Ishikawa (cell line): ENCODE data around the gene LIX1.
A peak's percentile ranks its signal among the peaks of the same experiment; 100 is the strongest.

Experiments used
- CEBPB ChIP-seq: IDR thresholded peaks from 2 replicates; pipeline ENCODE4 v1.6.1; 2012
- CREB1 ChIP-seq: IDR thresholded peaks from 2 replicates; pipeline ENCODE4 v1.6.1; 2012; ENCODE audit warnings: low read depth
- EGR1 ChIP-seq: IDR thresholded peaks from 2 replicates; pipeline ENCODE4 v1.6.1; 2012
- EP300 ChIP-seq: IDR thresholded peaks from 2 replicates; pipeline ENCODE4 v1.6.1; 2012; ENCODE audit warnings: borderline replicate concordance
- FOXM1 ChIP-seq: IDR thresholded peaks from 2 replicates; pipeline ENCODE4 v1.6.1; 2012; ENCODE audit warnings: low read depth, borderline replicate concordance
- MAX ChIP-seq: IDR thresholded peaks from 2 replicates; pipeline ENCODE4 v1.6.1; 2012
- NFIC ChIP-seq: IDR thresholded peaks from 2 replicates; pipeline ENCODE4 v1.6.1; 2012
- RAD21 ChIP-seq: IDR thresholded peaks from 2 replicates; pipeline ENCODE4 v1.6.1; 2012; ENCODE audit warnings: low read depth
- REST ChIP-seq: IDR thresholded peaks from 2 replicates; pipeline ENCODE4 v1.6.1; 2012; ENCODE audit warnings: low read depth, mild to moderate bottlenecking
- TAF1 ChIP-seq: IDR thresholded peaks from 2 replicates; pipeline ENCODE4 v1.6.1; 2012; ENCODE audit warnings: low read depth, mild to moderate bottlenecking
- TCF12 ChIP-seq: IDR thresholded peaks from 2 replicates; pipeline ENCODE4 v1.6.1; 2012; ENCODE audit warnings: low read depth
- TEAD4 ChIP-seq: IDR thresholded peaks from 2 replicates; pipeline ENCODE4 v1.6.1; 2012
- USF1 ChIP-seq: IDR thresholded peaks from 2 replicates; pipeline ENCODE4 v1.6.1; 2012
- YY1 ChIP-seq: IDR thresholded peaks from 2 replicates; pipeline ENCODE4 v1.6.1; 2012; ENCODE audit warnings: low read depth
- ZBTB7A ChIP-seq: IDR thresholded peaks from 2 replicates; pipeline ENCODE4 v1.6.1; 2012; ENCODE audit warnings: low read depth

The LIX1 gene

GRCh38 chr5:97142521-97143254 lies at the start of gene LIX1:
TSS of gene LIX1 (minus strand) at chr5:97142611. CDS start at chr5:97142576, 35 bp downstream.
- TF ChIP-seq EP300 (no peak), TEAD4 (no peak), RAD21 (peak; percentile 85)

GRCh38 chr5:97191893-97192292 lies 49.5 kb upstream of the LIX1 start:
- TF ChIP-seq YY1 (no peak), RAD21 (no peak), EP300 (no peak), ZBTB7A (no peak), CEBPB (no peak), NFIC (no peak), FOXM1 (no peak), TEAD4 (no peak), REST (no peak), CREB1 (no peak), USF1 (no peak), EGR1 (no peak), TCF12 (no peak), TAF1 (no peak), MAX (no peak)

- no peak for TF ChIP-seq REST
- no peak for TF ChIP-seq FOXM1
- TF ChIP-seq NFIC = no peak
- no peak for TF ChIP-seq TCF12
- no peak for TF ChIP-seq YY1
- no peak for TF ChIP-seq ZBTB7A
- TF ChIP-seq TAF1 = no peak
- no peak for TF ChIP-seq RAD21
- TF ChIP-seq EP300 = no peak
- TF ChIP-seq CEBPB = no peak
- no peak for TF ChIP-seq TEAD4
- no peak for TF ChIP-seq CREB1
- TF ChIP-seq USF1 = no peak
- no peak for TF ChIP-seq EGR1
These were observed 41.5 kb upstream of the LIX1 start for GRCh38 chr5:97183930-97184213.

GRCh38 chr5:97183100-97183929 lies 40.9 kb upstream of the LIX1 start, which contains the start of gene RIOK2:
TSS of gene RIOK2 (minus strand) at chr5:97183247. CDS start at chr5:97183191, 56 bp downstream.
- TF ChIP-seq EP300 = no peak
- TF ChIP-seq MAX = peak; percentile 100
- TF ChIP-seq TEAD4 = peak; percentile 11; the same call in 1 of the 2 replicates
- peak; percentile 79 for TF ChIP-seq YY1
- TF ChIP-seq TAF1 = peak; percentile 78
- TF ChIP-seq USF1 = peak; percentile 76
- TF ChIP-seq NFIC = no peak
- no peak for TF ChIP-seq REST
- peak; percentile 35; the same call in 1 of the 2 replicates for TF ChIP-seq TCF12
- no peak for TF ChIP-seq FOXM1
- no peak for TF ChIP-seq ZBTB7A
- no peak for TF ChIP-seq EGR1
- no peak for TF ChIP-seq CREB1
- no peak for TF ChIP-seq RAD21
- no peak for TF ChIP-seq CEBPB
